Middle frontal gyrus (tissue), 1 donor: ENCODE results near the gene SOX6.
"Not testable (repeated sequence)": the region's sequence is repeated elsewhere in the genome, so short reads cannot be mapped to it uniquely, and the experiment has no call there.

ENCODE experiments used
- DNase-seq: peaks from one replicate; pipeline ENCODE4 v3.0.0-alpha.2; 2015; ENCODE audit warnings: low spot score; ENCODE audit errors: extremely low spot score

SOX6 gene

GRCh38 chr11:15936011-15936410 lies 420.3 kb downstream of the SOX6 start:
- no peak for DNase-seq

- DNase-seq, result no peak
Observed at GRCh38 chr11:15935373-15935772, 421.0 kb downstream of the SOX6 start.

- DNase-seq, result no peak
Observed at GRCh38 chr11:15933886-15934625, 422.3 kb downstream of the SOX6 start.

- DNase-seq, result no peak
Observed at GRCh38 chr11:15932417-15932816, 423.9 kb downstream of the SOX6 start.

GRCh38 chr11:15931497-15931896 lies 424.8 kb downstream of the SOX6 start:
- DNase-seq, result no peak

- DNase-seq, result no peak
Observed at GRCh38 chr11:15930442-15931025, 425.8 kb downstream of the SOX6 start.

GRCh38 chr11:15929371-15929901 lies 426.9 kb downstream of the SOX6 start:
- no peak for DNase-seq

- DNase-seq, result no peak
Observed at GRCh38 chr11:15927864-15928217, 428.5 kb downstream of the SOX6 start.

GRCh38 chr11:15927196-15927863 lies 429.0 kb downstream of the SOX6 start:
- no peak for DNase-seq

GRCh38 chr11:15926071-15926470 lies 430.3 kb downstream of the SOX6 start:
- DNase-seq, result no peak

GRCh38 chr11:15923183-15923582 lies 433.2 kb downstream of the SOX6 start:
- DNase-seq, result no peak

GRCh38 chr11:15922745-15923144 lies 433.6 kb downstream of the SOX6 start:
- not testable (repeated sequence) for DNase-seq

GRCh38 chr11:15920856-15921629 lies 435.3 kb downstream of the SOX6 start:
- no peak for DNase-seq

- DNase-seq, result no peak
Observed at GRCh38 chr11:15918674-15919073, 437.7 kb downstream of the SOX6 start.

GRCh38 chr11:15918212-15918611 lies 438.1 kb downstream of the SOX6 start:
- DNase-seq, result no peak
